ENCODE results near the gene HSDL2.

DNA sequence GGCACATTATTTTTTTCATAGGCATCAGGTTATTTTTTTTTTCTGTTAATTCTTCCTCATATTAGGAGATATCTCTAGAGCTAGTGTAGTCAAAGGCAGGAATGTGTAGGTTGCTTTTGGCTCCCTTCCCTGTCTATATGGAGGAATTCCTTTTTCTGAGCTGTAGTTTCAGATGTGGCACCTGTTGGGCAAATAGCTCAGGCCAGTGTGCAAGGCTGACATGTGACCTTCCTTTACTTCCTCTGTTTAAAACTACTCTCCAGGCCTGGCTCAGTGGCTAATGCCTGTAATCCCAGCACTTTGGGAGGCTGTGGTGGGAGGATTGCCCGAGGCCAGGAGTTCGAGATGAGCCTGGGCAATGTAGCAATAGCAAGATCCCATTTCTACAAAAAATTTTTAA lies 66.2 kb downstream of the HSDL2 start:
- TF ChIP-seq, protein P1, sequence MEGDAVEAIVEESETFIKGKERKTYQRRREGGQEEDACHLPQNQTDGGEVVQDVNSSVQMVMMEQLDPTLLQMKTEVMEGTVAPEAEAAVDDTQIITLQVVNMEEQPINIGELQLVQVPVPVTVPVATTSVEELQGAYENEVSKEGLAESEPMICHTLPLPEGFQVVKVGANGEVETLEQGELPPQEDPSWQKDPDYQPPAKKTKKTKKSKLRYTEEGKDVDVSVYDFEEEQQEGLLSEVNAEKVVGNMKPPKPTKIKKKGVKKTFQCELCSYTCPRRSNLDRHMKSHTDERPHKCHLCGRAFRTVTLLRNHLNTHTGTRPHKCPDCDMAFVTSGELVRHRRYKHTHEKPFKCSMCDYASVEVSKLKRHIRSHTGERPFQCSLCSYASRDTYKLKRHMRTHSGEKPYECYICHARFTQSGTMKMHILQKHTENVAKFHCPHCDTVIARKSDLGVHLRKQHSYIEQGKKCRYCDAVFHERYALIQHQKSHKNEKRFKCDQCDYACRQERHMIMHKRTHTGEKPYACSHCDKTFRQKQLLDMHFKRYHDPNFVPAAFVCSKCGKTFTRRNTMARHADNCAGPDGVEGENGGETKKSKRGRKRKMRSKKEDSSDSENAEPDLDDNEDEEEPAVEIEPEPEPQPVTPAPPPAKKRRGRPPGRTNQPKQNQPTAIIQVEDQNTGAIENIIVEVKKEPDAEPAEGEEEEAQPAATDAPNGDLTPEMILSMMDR (conservative IDR thresholded peaks at IDR 0.05; ENCODE audit: low read length), result no peak
- no peak for TF ChIP-seq EZH2phosphoT487 (IDR thresholded peaks at IDR 0.05; ENCODE audit: borderline replicate concordance)

Measured in Loucy (cell line).